ENCODE measurements around the gene LRRC2. TPM values are rescaled to one million over a fixed set of nuclear protein-coding genes. Genes with fewer than 3 reads are reported as not detected.

The LRRC2 gene
- total RNA-seq, 1 donor from 2014 or later = not detected

DNA sequence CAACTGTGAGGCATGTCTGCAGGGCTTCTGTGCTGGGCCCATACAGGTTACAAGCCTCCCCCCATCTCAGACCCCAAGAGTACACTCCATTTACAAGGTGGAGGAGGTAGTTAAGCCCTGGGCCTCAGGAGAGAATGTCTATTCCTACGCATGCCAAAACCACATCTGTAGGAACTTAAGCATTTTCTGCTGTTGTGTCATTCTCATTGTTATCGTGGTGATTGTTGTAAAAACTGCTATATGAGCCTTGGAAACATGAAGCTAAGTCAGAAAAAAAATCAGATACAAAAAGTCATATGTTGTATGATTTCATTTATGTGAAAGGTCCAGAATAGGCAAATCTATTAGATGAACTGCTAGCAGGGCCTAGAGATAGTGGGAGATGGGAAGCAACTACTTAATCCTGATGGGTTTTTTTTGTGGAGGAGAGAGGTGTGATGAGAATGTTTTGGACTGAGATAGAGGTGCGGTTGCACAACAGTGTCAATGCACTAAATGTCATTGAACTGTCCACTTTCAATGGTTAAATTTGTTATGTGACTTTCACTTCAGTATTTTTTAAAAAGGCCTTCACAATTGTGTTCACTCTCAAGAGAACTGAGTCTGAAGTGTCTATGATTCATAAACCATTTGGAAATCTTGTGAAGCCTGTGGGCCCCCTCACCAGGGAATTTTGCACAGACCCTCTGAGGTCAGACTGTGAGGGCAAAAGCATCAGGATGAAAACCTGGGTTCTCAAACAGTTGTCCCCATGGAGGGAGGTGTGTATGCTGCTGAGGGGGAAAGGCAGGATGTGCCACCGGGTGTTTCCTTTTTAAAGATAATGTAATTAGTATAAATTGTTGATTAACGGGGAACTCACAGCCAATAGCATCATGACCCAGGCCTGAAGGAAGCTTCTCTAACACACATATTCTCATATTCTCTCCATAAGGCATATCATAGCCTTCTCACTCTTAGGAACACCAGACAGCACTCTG is 65.2 kb downstream of the LRRC2 start:
- Histone ChIP-seq H3K27me3 (no peaks in the 10 kb centered on the region), H3K79me2 (ENCODE audit: low read depth) (no peaks in the 10 kb centered on the region), H3K9ac (no peak overlapping the region), H3K4me1 (no peaks in the 10 kb centered on the region), H4K20me1 (ENCODE audit: low read depth) (no peaks in the 10 kb centered on the region), H3K9me3 (ENCODE audit: low read depth) (no peaks in the 10 kb centered on the region), H3K4me3 (no peak overlapping the region), H3K4me2 (no peak overlapping the region), H3K36me3 (no peaks in the 10 kb centered on the region), H2AFZ (replicated peaks) (no peak overlapping the region), H3K27ac (no peak overlapping the region), H3F3A (ENCODE audit: low read depth) (no peaks in the 10 kb centered on the region)
- Mint-ChIP-seq H3K36me3 (no peaks in the 10 kb centered on the region), H3K27me3 (ENCODE audit: insufficient read depth, low read depth) (peaks cover 5% of the 10 kb centered on the region), H3K9me3 (no peaks in the 10 kb centered on the region), H3K4me1 (no peaks in the 10 kb centered on the region), H3K4me3 (no peak overlapping the region), H3K27ac (no peak overlapping the region)
- no peak for TF ChIP-seq EZH2 (IDR thresholded peaks at IDR 0.05)
- TF ChIP-seq, protein P1, sequence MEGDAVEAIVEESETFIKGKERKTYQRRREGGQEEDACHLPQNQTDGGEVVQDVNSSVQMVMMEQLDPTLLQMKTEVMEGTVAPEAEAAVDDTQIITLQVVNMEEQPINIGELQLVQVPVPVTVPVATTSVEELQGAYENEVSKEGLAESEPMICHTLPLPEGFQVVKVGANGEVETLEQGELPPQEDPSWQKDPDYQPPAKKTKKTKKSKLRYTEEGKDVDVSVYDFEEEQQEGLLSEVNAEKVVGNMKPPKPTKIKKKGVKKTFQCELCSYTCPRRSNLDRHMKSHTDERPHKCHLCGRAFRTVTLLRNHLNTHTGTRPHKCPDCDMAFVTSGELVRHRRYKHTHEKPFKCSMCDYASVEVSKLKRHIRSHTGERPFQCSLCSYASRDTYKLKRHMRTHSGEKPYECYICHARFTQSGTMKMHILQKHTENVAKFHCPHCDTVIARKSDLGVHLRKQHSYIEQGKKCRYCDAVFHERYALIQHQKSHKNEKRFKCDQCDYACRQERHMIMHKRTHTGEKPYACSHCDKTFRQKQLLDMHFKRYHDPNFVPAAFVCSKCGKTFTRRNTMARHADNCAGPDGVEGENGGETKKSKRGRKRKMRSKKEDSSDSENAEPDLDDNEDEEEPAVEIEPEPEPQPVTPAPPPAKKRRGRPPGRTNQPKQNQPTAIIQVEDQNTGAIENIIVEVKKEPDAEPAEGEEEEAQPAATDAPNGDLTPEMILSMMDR (IDR thresholded peaks at IDR 0.05) = no peak
- TF ChIP-seq EZH2phosphoT487 (IDR thresholded peaks at IDR 0.05) = no peak
- no peak for DNase-seq (ENCODE audit: low spot score)

GRCh38 chr3:46498916-46499519 is 67.1 kb downstream of the LRRC2 start:
- H3K9me3 Mint-ChIP-seq = no peaks in the 10 kb centered on the region
- no peaks in the 10 kb centered on the region for H3K4me1 Mint-ChIP-seq

GRCh38 chr3:46497556-46498265 is 68.4 kb downstream of the LRRC2 start, which contains the start of gene RTP3:
Gene RTP3, plus strand, starts transcription at chr3:46497976. Its CDS starts 87 bp downstream, at chr3:46498063.
- Histone ChIP-seq H3K9ac (no peak within 1 kb of the TSS), H3K4me1 (no peaks in the 10 kb centered on the region), H3K79me2 (ENCODE audit: low read depth) (no peaks in the 10 kb centered on the region), H3K4me2 (no peak within 1 kb of the TSS), H3K27ac (no peak within 1 kb of the TSS), H4K20me1 (ENCODE audit: low read depth) (no peaks in the 10 kb centered on the region), H3K9me3 (ENCODE audit: low read depth) (no peaks in the 10 kb centered on the region), H2AFZ (replicated peaks) (no peak within 1 kb of the TSS), H3F3A (ENCODE audit: low read depth) (no peaks in the 10 kb centered on the region), H3K36me3 (no peaks in the 10 kb centered on the region), H3K27me3 (no peaks in the 10 kb centered on the region), H3K4me3 (no peak within 1 kb of the TSS)
- H3K4me1 Mint-ChIP-seq = no peaks in the 10 kb centered on the region
- H3K27ac Mint-ChIP-seq = no peak within 1 kb of the TSS
- peaks cover 4% of the 10 kb centered on the region for H3K9me3 Mint-ChIP-seq
- H3K4me3 Mint-ChIP-seq = no peak within 1 kb of the TSS
- H3K27me3 Mint-ChIP-seq (ENCODE audit: insufficient read depth, low read depth) = peaks cover 7% of the 10 kb centered on the region
- no peak for TF ChIP-seq EZH2 (IDR thresholded peaks at IDR 0.05)
- TF ChIP-seq, protein P1 (IDR thresholded peaks at IDR 0.05) = no peak
- TF ChIP-seq EZH2phosphoT487 (IDR thresholded peaks at IDR 0.05) = no peak
- no peaks in the 10 kb centered on the region for H3K36me3 Mint-ChIP-seq
- no peak for DNase-seq (ENCODE audit: low spot score)

More at GRCh38 chr3:46498916-46499519, 67.1 kb downstream of the LRRC2 start:
- DNase-seq (ENCODE audit: low spot score) = no peak
- Histone ChIP-seq H3K79me2 (ENCODE audit: low read depth) (no peaks in the 10 kb centered on the region), H3K27me3 (no peaks in the 10 kb centered on the region), H3K9me3 (ENCODE audit: low read depth) (no peaks in the 10 kb centered on the region), H3K4me3 (no peak overlapping the region), H3K4me1 (no peaks in the 10 kb centered on the region), H3K4me2 (no peak overlapping the region), H3K27ac (no peak overlapping the region), H3K9ac (no peak overlapping the region), H3F3A (ENCODE audit: low read depth) (no peaks in the 10 kb centered on the region), H2AFZ (replicated peaks) (no peak overlapping the region), H4K20me1 (ENCODE audit: low read depth) (no peaks in the 10 kb centered on the region), H3K36me3 (no peaks in the 10 kb centered on the region)
- no peaks in the 10 kb centered on the region for H3K36me3 Mint-ChIP-seq
- peaks cover 5% of the 10 kb centered on the region for H3K27me3 Mint-ChIP-seq (ENCODE audit: insufficient read depth, low read depth)
- H3K27ac Mint-ChIP-seq = no peak overlapping the region
- H3K4me3 Mint-ChIP-seq = no peak overlapping the region
- TF ChIP-seq EZH2 (IDR thresholded peaks at IDR 0.05) (no peak), EZH2phosphoT487 (IDR thresholded peaks at IDR 0.05) (no peak)
- TF ChIP-seq, protein P1 (IDR thresholded peaks at IDR 0.05) = no peak
